AG04449 (cell line): ENCODE results near the gene JAZF1.

ENCODE experiments used
- CTCF ChIA-PET: fragments of 350-600 bp; formaldehyde crosslinking; extraction: SDS; loops from one replicate; lab custom pipeline; 2021; ENCODE audit warnings: antibody characterized with exemption; lab: Yijun Ruan, JAX
- POLR2A ChIA-PET: fragments of 400-600, 350-600 bp; formaldehyde crosslinking; extraction: SDS; loops from one replicate; lab custom pipeline; 2020; ENCODE audit warnings: antibody characterized with exemption, inconsistent platforms; lab: Yijun Ruan, JAX
- DNase-seq: peaks from one replicate; pipeline ENCODE4 v3.0.0-alpha.2; 2010; ENCODE audit warnings: low read depth, low spot score
- H3K4me3 ChIP-seq: 2 replicates; pipeline ENCODE4 v1.5.1; 2011; ENCODE audit warnings: low read depth, mild to moderate bottlenecking, control low read depth, low read length
- TF ChIP-seq, protein P1 (sequence below): IDR thresholded peaks from one replicate; pipeline ENCODE4 v1.5.1; 2011; ENCODE audit warnings: mild to moderate bottlenecking, moderate library complexity, low read length, control low read depth, inconsistent platforms; ENCODE audit not compliant: insufficient read depth; ENCODE audit errors: missing control alignments

JAZF1 gene

GRCh38 chr7:27842851-27843250, 337.7 kb downstream of the JAZF1 start:
- H3K4me3 ChIP-seq, result no peak overlapping the region
- TF ChIP-seq, protein P1, sequence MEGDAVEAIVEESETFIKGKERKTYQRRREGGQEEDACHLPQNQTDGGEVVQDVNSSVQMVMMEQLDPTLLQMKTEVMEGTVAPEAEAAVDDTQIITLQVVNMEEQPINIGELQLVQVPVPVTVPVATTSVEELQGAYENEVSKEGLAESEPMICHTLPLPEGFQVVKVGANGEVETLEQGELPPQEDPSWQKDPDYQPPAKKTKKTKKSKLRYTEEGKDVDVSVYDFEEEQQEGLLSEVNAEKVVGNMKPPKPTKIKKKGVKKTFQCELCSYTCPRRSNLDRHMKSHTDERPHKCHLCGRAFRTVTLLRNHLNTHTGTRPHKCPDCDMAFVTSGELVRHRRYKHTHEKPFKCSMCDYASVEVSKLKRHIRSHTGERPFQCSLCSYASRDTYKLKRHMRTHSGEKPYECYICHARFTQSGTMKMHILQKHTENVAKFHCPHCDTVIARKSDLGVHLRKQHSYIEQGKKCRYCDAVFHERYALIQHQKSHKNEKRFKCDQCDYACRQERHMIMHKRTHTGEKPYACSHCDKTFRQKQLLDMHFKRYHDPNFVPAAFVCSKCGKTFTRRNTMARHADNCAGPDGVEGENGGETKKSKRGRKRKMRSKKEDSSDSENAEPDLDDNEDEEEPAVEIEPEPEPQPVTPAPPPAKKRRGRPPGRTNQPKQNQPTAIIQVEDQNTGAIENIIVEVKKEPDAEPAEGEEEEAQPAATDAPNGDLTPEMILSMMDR, result no peak
- DNase-seq, result no peak
- POLR2A ChIA-PET, result no interaction called here
- CTCF ChIA-PET, result interaction anchor here (1.2 to 1.3 kb wide), 2 partner anchors 54 to 241 kb away, joined by 3 read pairs; no protein-coding TSS in a partner anchor

DNA sequence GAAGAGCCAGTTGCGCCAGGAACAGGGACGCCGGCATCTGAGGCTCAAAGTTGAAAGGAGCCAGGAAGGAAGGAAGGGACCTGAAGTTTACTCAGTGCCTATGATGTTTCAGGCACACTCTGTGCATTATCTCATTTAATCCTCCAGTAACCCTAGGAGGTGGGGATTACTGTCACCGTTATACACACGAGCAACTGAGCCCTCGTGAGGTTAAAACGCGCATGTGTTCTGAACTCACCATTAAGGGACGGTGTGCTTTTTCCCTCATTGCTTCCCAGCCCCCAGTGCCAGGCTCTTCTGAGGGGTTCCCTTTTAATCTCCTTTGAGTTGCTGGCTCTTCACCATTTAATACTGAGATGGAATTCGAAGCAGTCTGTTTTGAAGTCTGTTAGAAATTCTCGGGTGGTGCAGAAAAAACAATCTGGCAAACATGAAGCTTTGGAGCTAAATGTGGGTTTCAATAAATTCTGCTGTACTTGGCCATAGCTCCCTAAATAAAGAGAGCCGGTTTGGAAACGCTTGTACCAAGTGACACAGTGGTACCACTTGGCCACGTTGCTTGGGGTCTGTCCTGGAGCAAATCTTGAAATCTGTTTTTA, 338.4 kb downstream of the JAZF1 start:
- DNase-seq, result no peak
- ChIA-PET POLR2A (no interaction called here), CTCF (interaction anchor here (1.2 to 1.3 kb wide), 2 partner anchors 54 to 242 kb away, joined by 3 read pairs; no protein-coding TSS in a partner anchor)
- TF ChIP-seq, protein P1, result no peak
- no peak overlapping the region for H3K4me3 ChIP-seq

DNA sequence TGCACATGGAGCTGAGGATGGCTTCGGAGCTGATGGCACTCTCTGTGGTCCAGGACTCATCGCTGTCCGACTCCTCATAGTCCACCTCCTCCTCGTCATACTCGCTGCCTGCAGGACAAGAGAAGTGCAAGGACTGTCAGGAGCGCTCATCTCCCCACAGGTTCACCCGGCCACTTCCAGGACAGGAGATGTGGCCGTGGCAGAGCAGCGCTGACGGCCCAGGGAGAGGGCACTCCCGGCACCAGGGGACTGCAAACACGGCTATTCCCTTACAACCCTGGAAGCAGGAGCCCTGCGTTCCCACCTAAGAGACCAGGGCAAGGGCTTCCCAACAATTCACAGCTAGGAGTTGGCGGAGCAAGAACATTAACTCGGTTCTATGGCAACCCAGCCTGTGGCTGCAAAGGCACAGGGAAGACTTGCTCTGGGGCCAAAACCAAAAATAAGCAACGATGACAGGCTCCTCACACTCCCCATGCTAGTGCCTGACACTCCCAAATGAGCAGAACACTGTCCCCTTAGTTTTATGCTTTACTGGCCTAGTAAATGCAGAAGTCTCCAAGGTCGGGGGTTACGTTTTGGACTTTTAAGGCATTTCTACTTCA, 339.7 kb downstream of the JAZF1 start:
- TF ChIP-seq, protein P1, result no peak
- DNase-seq, result no peak
- ChIA-PET CTCF (interaction anchor here (1.4 to 2.2 kb wide), 2 partner anchors 180 to 237 kb away, joined by 5 to 6 read pairs; no protein-coding TSS in a partner anchor), POLR2A (interaction anchor here (0.6 kb wide), 1 partner anchor 999 kb away, joined by 3 read pairs; no protein-coding TSS in a partner anchor)
- H3K4me3 ChIP-seq, result no peak overlapping the region

DNA sequence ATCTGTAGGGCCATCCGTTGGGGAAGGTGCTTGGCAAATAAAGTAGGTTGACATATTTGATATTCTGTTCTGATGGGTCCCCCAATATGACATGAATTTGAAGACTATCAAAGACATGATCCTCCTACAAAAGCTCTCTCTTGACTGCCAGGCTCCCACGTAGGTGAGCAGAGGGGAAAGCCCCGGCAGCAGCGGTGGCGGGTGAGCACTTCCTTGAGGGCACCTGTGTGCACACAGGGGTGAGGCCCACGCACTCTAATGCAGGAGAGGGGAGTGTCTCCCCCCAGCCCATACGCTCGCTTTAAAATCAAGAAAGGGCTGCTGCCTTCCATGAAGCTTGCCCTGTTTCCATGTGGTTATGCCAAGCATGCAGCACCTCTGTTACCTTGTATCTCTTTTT, 340.3 kb downstream of the JAZF1 start:
- ChIA-PET CTCF (interaction anchor here (1.4 to 2.2 kb wide), 4 partner anchors 66 to 257 kb away, joined by 3 to 6 read pairs (median 4); no protein-coding TSS in a partner anchor), POLR2A (interaction anchor here (0.6 kb wide), 1 partner anchor 1000 kb away, joined by 3 read pairs; no protein-coding TSS in a partner anchor)
- TF ChIP-seq, protein P1, result no peak
- H3K4me3 ChIP-seq, result no peak overlapping the region
- no peak for DNase-seq

DNA sequence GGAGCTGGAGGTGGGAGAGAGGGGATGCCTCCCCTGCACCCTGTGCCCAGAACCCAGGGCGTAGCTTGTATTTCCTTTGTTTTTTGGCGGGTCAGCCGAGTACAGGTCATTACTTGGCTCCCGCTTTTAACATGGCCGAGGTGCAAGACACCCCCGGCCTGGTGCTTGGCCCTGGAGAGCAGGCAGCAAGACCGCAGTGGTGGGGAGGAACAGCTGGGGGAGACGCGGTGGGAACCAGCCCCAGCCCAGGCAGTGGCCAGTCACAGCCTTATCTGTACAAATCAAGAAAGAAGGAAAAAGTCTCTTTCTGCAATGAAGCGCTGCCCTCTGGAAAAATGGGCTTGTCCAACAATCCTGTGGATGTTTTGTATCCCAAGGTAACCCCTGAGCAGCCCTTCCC, 341.5 kb downstream of the JAZF1 start:
- no peak overlapping the region for H3K4me3 ChIP-seq
- DNase-seq, result no peak
- TF ChIP-seq, protein P1, result no peak
- POLR2A ChIA-PET, result no interaction called here
- CTCF ChIA-PET, result interaction anchor here (1.4 to 2.2 kb wide), 3 partner anchors 65 to 258 kb away, joined by 3 to 6 read pairs (median 3); no protein-coding TSS in a partner anchor

GRCh38 chr7:27836536-27836935, 344.1 kb downstream of the JAZF1 start:
- TF ChIP-seq, protein P1, result no peak
- no peak overlapping the region for H3K4me3 ChIP-seq
- CTCF ChIA-PET, result no interaction called here
- POLR2A ChIA-PET, result no interaction called here
- no peak for DNase-seq
